Thoracic aorta (tissue), 2 donors: Measurements from ENCODE around the gene PNCK. TPM values are rescaled to one million over a fixed set of nuclear protein-coding genes. Genes with fewer than 3 reads are reported as not detected.
"Not testable (repeated sequence)": the region's sequence is repeated elsewhere in the genome, so short reads cannot be mapped to it uniquely, and the experiment has no call there.

Experiments
- ATAC-seq: fragments of 150-250 bp; one replicate; pipeline ENCODE4 v1.8.0; 2017; ENCODE audit warnings: low read depth; ENCODE audit not compliant: insufficient number of reproducible peaks, low FRiP score
- DNase-seq: peaks from one replicate; pipeline ENCODE4 v3.0.0-alpha.2; 2020; ENCODE audit warnings: low spot score
- H3K27ac ChIP-seq, 2 donors: fragments of 200-600 bp; sonication (generic); 1 replicate in 1 of 2; 2 replicates in 1 of 2; pipeline ENCODE4 v1.5.1; 2016; ENCODE audit warnings: mild to moderate bottlenecking in 2 of 2, moderate library complexity in 2 of 2
- H3K27me3 ChIP-seq: fragments of 200-600 bp; sonication (generic); replicated peaks from 2 replicates; pipeline ENCODE4 v1.6.0; 2016; ENCODE audit warnings: mild to moderate bottlenecking; ENCODE audit not compliant: insufficient read depth
- H3K36me3 ChIP-seq: fragments of 200-600 bp; sonication (generic); one replicate; pipeline ENCODE4 v1.5.1; 2016
- H3K4me1 ChIP-seq, 2 donors: fragments of 200-600 bp; sonication (generic); 1 replicate in 1 of 2; 2 replicates in 1 of 2; pipeline versions ENCODE4 v1.5.1 to v1.6.0; 2016; ENCODE audit warnings: low read depth in 2 of 2, mild to moderate bottlenecking in 1 of 2; ENCODE audit not compliant: control insufficient read depth in 1 of 2
- H3K4me3 ChIP-seq: fragments of 200-600 bp; sonication (generic); 2 replicates; pipeline ENCODE4 v1.5.1; 2016; ENCODE audit warnings: mild to moderate bottlenecking
- H3K9me3 ChIP-seq: fragments of 200-600 bp; sonication (generic); 2 replicates; pipeline ENCODE4 v1.5.1; 2016
- total RNA-seq, 2 donors: library from RNA; depleted of rRNA; stranded (reverse); fragments of >200 nt; gene quantifications; one replicate each; pipeline versions ENCODE4 v1.1.0 to v1.2.3, GENCODE V29; 2016
- TF ChIP-seq, protein P1 (sequence below): fragments of 200-600 bp; sonication (generic); IDR thresholded peaks from one replicate; pipeline ENCODE4 v1.5.1; 2019; ENCODE audit warnings: antibody characterized with exemption

The PNCK gene
- total RNA-seq, 2 donors from 2014 or later: 1.2 to 3.2 TPM

DNA sequence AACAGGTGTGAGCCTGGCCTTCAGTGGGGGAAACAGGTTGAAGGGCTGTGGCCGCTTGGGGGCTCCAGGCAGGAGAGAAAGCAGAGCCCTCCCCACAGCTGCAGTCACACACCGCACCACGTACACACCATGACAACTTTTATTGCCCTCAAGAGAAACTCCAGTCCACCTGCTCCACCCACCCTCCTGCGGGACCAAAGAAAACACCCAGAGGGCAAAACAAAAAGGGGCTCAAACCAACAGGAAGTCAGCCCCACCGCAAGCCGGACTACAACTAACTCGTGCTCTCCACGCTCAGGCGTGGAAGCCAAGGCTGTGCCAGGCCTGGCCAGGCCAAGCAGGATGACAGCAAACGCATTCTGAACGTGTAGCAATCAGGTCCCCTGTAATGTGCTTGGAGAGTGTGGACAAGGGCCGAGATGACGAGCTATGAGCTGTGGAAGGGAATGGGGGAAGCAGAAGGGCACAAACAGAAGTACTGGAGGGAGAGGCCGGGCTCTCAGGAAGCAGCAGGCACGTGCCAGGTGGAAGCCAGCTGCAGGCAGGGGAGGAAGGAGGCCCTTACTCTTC is 26.8 kb upstream of the PNCK start:
- Histone ChIP-seq H3K4me1 (peaks cover 0 to 5% of the 10 kb centered on the region in 2 donors), H3K9me3 (no peaks in the 10 kb centered on the region), H3K27ac (peak overlapping the region in 1 of 2 donors; percentile 38), H3K4me3 (no peak overlapping the region), H3K36me3 (peaks cover 3% of the 10 kb centered on the region), H3K27me3 (no peaks in the 10 kb centered on the region)
- ATAC-seq: no peak
- DNase-seq: no peak
- TF ChIP-seq, protein P1, sequence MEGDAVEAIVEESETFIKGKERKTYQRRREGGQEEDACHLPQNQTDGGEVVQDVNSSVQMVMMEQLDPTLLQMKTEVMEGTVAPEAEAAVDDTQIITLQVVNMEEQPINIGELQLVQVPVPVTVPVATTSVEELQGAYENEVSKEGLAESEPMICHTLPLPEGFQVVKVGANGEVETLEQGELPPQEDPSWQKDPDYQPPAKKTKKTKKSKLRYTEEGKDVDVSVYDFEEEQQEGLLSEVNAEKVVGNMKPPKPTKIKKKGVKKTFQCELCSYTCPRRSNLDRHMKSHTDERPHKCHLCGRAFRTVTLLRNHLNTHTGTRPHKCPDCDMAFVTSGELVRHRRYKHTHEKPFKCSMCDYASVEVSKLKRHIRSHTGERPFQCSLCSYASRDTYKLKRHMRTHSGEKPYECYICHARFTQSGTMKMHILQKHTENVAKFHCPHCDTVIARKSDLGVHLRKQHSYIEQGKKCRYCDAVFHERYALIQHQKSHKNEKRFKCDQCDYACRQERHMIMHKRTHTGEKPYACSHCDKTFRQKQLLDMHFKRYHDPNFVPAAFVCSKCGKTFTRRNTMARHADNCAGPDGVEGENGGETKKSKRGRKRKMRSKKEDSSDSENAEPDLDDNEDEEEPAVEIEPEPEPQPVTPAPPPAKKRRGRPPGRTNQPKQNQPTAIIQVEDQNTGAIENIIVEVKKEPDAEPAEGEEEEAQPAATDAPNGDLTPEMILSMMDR: no peak

DNA sequence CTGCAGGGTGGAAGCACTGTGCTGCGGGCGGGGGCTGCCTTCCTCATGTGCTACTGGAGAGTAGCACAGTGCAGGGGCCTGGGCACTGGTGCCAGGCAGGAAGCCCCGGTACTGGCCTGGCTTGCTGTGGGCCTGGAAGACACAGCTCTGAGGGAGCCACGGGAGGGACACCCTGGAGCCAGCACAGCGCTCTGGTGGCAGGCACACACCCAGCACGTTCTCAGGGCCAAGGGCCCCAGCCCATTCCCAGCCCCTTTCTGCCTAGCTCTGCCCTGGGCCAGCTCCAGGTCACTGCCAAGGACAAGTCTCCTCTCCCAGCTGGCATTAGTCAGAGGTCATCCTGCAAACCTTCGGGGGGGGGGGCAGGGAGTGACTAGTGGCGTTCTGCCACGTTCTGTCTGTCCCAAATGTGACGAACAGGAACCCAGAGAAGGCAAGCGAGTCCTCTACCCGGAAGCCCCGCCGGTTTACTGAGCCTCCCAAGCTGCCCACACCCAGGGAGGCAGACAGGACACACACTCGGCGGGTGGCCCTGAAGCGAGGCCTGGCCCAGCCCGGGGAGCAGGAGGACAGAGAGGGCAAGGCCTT is 26.3 kb upstream of the PNCK start:
- not testable (repeated sequence) for H3K9me3 ChIP-seq, ATAC-seq, H3K4me1 ChIP-seq, DNase-seq, H3K27me3 ChIP-seq, H3K4me3 ChIP-seq, H3K36me3 ChIP-seq
- H3K27ac ChIP-seq: peak overlapping the region in 1 of 2 donors; percentile 38

DNA sequence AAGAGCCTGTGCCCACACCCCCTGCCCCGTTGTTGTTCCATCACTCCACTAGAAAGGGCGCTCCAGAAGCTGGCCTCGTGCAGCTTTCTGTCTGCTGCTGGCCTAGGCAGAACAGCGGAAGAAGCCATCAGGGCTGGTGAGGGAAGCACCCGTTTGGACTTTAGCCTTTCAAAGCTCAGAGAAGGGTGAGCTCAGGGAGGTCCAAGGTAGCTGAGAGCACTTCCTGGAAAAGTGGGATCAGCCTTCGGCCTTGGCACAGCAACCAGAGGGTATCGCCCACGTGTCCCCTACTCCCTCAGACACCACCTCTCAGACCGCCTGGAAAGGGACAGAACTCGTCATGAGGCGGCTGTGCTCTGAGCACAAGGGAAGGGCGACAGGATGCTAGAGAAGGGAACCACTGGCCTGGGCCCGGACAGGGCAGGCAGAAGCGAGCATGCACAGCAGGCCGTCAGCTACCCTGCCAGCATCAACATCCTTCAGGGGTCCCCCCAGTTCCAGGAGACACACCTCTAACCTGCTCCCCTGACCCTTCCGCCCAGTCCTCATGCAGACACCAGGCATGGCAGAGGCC is 25.7 kb upstream of the PNCK start:
- not testable (repeated sequence) for DNase-seq, H3K4me3 ChIP-seq, H3K4me1 ChIP-seq, H3K36me3 ChIP-seq, H3K9me3 ChIP-seq, H3K27me3 ChIP-seq, ATAC-seq, H3K27ac ChIP-seq

DNA sequence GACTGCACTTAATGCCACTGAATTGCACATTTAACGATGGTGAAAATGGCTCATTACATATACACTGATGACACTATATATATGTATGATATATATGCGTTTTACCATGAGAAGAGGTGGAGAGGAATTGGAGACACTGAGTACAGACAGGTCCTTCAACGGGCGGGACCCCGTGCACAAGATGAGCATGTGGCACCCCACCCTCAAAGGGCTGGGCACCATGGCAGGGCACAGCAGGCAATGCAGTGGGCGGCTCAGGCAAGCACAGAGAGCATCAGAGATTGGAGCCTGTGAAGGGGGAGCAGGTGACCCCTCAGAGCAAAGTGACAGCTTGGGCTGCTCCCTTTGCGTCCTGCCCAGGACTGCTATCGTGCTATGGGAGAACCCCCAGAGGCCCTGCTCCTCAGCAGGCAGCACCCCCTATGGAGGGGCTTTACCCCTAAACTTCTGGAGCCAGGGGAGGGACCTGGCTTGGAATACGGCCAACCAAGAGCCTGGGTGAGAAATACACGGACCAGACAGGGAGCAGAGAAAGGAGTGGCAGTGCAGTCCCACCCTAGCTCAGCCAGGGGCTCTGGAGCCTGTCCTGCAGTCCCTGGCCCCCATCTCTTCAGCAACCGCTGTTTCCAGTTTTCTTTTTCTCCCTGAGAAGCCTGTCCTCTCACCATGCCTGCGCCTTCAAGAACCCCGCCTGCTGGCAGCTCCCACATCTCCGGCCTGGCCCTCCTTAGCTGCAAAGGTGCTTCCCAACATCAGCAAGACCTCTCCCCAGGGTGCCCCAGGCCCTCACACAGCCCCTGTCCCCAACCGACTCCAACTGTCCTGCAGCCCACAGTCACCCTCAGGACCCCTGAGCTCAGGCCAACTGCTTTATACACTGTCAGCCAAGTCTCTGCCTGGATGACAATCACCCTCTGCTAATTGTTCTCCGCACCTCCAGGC is 24.6 kb upstream of the PNCK start:
- TF ChIP-seq, protein P1: no peak
- Histone ChIP-seq H3K4me3 (no peak overlapping the region), H3K27me3 (no peaks in the 10 kb centered on the region), H3K27ac (no peak overlapping the region), H3K36me3 (peaks cover 3% of the 10 kb centered on the region), H3K4me1 (no peaks in the 10 kb centered on the region), H3K9me3 (no peaks in the 10 kb centered on the region)
- ATAC-seq (no peak), DNase-seq (no peak)

DNA sequence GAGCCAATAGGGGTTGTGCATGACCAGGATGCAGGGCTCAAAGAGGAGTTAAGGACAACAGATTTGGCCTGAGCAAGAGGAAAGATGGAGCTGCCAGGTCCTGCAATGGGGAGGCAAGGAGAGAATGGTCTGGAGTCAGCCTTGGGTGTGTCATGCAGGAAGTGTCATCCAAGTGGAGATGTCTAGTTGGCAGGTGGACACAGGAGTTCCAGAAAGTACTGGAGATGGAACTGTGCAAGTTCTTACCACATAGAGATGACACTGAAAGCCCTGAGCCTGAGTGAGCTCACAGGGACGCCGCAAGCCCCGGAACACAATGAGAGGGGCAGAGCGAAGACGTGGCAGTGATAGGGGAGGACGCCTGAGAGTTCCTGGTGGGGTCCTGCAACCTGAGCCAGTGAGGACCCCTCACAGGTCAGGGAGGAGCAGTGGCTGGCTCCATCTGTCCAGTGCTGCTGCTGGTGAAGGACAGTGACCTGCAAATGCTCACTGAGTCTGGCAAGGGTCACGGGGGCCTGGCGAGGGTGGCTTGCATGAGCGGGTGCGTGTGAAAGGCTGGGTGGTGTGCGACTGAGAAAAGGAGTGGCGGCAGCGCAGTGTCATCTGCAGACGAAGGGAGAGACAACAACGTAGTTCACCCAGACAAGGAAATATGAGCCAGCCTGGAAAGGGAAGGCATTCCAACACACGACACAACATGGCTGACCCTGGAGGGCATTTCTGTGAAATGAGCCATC is 23.5 kb upstream of the PNCK start:
- not testable (repeated sequence) for H3K27ac ChIP-seq, H3K9me3 ChIP-seq, ATAC-seq, H3K36me3 ChIP-seq, H3K27me3 ChIP-seq, DNase-seq, H3K4me3 ChIP-seq, H3K4me1 ChIP-seq

DNA sequence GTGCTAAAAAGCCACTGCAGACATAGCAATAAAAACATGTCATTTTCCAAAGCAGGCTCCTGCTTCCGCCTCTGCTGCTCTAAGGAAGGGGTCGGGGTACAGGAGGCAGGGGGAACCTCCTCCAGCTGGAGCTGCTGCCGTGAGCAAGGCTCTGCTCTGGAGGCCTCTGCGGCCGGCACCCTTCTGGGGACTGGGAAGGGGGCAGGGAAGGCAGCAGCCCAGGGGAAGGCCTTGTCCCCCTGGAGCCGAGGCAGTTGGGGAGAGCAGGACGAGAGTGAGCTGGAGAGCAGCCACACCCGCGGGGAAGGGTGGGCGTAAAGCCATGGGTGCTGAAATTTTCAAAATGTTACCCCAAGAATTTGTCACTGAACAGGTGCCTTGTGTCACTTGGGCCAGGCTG is 22.9 kb upstream of the PNCK start:
- not testable (repeated sequence) for H3K4me3 ChIP-seq, H3K27ac ChIP-seq, H3K27me3 ChIP-seq, H3K36me3 ChIP-seq, H3K9me3 ChIP-seq, H3K4me1 ChIP-seq, ATAC-seq, DNase-seq
